GM18520 (cell line): Measurements from ENCODE around the gene NFATC1.

ENCODE experiments used
- ATAC-seq: cut with Tn5 transposase; IDR thresholded peaks from one replicate; pipeline ENCODE4 v1.9.1; 2021; ENCODE audit not compliant: unreplicated experiment

The NFATC1 gene

DNA sequence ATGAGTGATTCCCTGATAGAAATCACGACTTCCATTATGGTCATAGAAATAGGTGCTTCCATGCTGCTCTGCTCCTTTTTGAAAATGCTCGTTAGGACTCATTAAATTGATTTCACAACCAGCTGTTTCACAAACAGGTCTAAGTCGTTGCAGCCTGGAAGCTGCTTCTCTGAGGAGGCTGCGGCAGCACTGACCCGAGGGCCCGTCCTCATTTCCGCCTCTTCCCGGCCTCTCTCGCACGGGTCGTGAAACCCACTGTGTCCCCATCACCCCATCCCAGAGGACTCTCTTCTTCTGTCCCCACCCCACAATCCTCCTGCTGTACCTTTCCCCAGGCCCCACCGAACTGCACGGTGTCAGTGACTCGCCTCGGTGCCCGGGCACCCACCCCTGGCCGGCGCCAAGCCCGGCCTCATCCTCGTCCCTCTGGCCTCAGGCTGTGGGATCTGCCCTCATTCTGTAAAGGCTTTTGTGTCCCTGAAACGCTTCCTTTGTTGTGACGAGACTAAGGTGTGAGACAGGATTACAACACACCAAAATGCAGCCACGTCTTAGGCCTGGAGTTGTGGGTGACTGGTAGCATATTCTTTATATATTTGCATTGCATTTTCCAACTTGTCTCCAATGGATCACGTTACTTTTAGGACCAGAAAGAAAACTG lies 171.2 kb downstream of the NFATC1 start:
- no peak for ATAC-seq

- no peak for ATAC-seq
Observed at GRCh38 chr18:79567481-79568147, 171.9 kb downstream of the NFATC1 start.

GRCh38 chr18:79568543-79569205 lies 172.9 kb downstream of the NFATC1 start:
- no peak for ATAC-seq

DNA sequence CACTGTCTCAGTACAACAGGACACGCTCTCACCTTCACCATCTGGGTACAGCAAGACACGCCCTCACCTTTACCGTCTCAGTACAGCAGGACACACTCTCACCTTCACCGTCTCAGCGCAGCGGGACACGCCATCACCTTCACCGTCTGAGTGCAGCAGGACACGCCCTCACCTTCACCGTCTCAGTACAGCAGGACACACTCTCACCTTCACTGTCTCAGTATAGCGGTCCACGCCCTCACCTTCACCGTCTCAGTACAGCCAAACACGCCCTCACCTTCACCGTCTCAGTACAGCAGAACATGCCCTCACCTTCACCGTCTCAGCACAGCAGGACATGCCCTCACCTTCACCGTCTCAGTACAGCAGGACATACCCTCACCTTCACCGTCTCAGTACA lies 174.0 kb downstream of the NFATC1 start:
- ATAC-seq: no peak

- ATAC-seq: no peak
Observed at GRCh38 chr18:79570266-79571201, 174.8 kb downstream of the NFATC1 start.

DNA sequence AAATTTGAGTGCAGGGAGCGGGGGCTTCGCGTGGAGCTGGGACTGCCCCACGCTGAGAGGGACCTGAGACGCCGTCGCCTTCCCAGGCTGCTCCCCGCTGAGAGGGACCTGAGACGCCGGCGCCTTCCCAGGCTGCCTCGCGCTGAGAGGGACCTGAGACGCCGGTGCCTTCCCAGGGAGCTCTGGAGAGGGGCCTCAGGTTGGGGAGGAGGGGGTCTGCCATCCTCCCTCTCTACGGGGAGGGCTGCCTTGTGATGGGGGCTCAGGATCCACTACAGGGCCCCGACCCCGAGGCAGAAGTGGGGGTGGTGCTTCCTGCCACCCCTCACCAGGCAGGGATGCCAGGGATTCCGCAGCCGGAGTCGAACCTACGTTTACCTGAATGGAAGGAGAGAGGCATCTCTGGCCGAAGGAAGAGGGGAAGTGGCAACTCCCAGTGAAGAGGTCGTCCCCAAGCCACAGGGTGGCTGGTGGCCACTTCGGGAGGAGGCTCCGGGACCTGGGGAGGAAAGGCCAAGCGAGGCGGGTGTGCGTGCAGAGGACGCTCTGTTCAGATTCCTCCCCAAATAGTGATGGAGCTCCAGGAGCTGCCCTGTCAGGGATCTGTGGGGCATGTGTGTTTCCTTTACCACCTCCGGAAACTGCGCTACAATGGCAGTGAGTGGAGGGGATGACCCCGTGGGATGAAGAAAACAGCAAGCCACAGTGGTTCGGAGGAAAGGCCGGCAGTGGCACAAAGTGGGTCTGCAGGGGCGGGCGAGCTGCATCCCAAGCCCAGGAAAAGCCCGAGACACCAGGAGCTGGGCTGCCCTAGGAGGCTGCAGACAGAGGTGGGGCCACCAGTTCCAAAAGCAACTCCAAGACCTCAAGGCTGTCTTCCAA lies 175.7 kb downstream of the NFATC1 start:
- no peak for ATAC-seq

GRCh38 chr18:79572093-79572780 lies 176.5 kb downstream of the NFATC1 start:
- ATAC-seq: no peak

GRCh38 chr18:79572848-79573451 lies 177.2 kb downstream of the NFATC1 start:
- no peak for ATAC-seq

GRCh38 chr18:79573921-79574491 lies 178.3 kb downstream of the NFATC1 start:
- no peak for ATAC-seq

- no peak for ATAC-seq
Observed at GRCh38 chr18:79574938-79575525, 179.3 kb downstream of the NFATC1 start.

- ATAC-seq: no peak
Observed at GRCh38 chr18:79575891-79576685, 180.4 kb downstream of the NFATC1 start.

DNA sequence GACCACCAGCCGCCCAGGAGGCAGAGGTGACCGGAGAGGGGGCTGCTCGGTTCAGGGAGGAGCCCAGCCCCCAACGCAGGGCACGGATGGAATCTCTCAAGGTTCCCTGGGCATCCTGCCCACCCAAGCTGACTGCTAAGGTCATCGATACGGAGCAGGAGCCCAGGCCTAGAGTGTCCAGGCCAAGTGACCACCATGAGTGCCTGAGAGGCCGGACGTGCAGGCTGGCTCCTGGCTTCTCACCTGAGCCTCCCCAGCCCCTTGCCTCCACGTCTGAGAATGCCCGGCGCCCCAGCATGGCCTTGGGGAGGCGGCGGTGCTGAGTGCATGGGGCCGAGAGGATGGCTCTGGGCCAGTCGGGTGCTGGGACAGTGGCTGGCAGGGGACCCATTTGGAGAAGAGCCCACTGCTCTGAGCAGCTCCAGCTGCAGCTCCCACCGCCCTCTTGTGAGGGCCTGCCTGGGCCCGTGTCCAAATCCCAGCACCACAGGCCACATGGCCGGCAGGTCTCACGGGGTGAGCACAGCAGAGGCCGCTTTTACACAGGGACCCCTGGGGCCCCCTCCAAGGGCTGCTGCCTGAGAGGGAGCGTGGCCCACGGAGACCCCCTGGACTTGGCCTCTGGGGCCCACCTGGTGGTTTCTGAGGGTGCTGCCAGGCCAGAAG lies 181.1 kb downstream of the NFATC1 start:
- no peak for ATAC-seq

DNA sequence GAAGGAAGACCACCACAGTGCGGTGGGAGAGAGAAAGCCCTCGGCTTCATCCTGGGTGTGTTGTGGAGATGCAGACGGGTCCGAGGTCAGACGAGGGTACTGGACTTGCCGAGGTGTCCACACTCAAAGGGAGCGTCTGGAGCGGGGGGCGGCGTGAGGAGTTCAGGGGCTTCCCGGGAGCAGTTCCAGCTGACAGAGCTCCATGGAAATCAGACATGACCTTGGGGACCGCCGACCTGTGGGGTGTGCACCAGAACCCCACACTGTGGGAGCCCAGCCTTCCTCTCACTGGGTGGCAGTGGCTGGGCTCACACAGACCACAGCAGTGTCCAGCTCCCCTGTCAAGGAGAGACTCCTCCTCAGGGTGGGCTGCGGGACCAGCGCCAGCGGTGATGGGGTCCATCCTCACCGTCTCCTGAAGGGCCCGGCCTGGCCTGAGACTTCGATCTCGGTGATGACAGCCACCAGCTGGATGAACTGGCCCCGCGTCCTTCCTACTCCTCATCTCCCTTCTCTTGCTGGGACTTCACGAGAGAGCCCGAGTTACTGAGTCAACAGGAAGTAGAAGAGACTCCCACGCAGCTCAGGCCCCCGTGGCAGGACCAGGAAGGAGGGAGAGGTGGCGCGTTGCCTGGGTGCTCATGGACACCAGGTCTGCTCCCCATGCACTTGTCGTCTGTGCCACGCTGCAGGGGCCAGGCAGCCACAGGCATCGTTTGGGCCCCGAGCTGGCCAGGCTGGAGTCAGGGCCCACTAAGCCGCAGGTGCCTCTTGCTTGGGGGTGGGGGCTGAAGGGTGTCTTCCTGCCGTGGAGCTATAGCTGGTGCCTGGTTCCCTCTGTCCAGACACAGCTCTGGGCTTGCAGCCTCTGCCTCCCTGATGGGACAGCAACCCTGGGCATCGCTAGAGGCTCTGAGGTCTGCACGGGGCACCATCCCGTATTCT lies 182.0 kb downstream of the NFATC1 start:
- no peak for ATAC-seq

GRCh38 chr18:79578396-79579260 lies 182.9 kb downstream of the NFATC1 start:
- ATAC-seq: no peak
